Activated CD4-positive, alpha-beta T cell treated with anti-CD3 and anti-CD28 coated beads, Interleukin-2, amount 50 U/mL, for 16 hours (primary cell): ENCODE measurements around the gene TRIP13.
"Not testable (repeated sequence)": the region's sequence is repeated elsewhere in the genome, so short reads cannot be mapped to it uniquely, and the experiment has no call there.

Experiments used
- DNase-seq: peaks from one replicate; pipeline ENCODE4 v3.0.0-alpha.2; 2020

Gene TRIP13

GRCh38 chr5:893137-893506 is 438 bp downstream of the TRIP13 start:
- DNase-seq, result peak; percentile 22

GRCh38 chr5:893711-894110 is 1.0 kb downstream of the TRIP13 start:
- DNase-seq, result no peak

- DNase-seq, result no peak
Measured at GRCh38 chr5:900781-901180, 8.1 kb downstream of the TRIP13 start.

GRCh38 chr5:902129-902916 is 9.6 kb downstream of the TRIP13 start:
- DNase-seq, result no peak

- no peak for DNase-seq
Measured at GRCh38 chr5:903756-904096, 11.0 kb downstream of the TRIP13 start.

- DNase-seq, result no peak
Measured at GRCh38 chr5:905139-905642, 12.5 kb downstream of the TRIP13 start.

- no peak for DNase-seq
Measured at GRCh38 chr5:907366-907910, 14.8 kb downstream of the TRIP13 start.

GRCh38 chr5:908172-908571 is 15.5 kb downstream of the TRIP13 start:
- no peak for DNase-seq

GRCh38 chr5:909086-909485 is 16.4 kb downstream of the TRIP13 start:
- no peak for DNase-seq

- DNase-seq, result no peak
Measured at GRCh38 chr5:909994-910768, 17.5 kb downstream of the TRIP13 start.

GRCh38 chr5:910769-911160 is 18.1 kb downstream of the TRIP13 start:
- DNase-seq, result no peak

- no peak for DNase-seq
Measured at GRCh38 chr5:911601-912000, 18.9 kb downstream of the TRIP13 start.

GRCh38 chr5:912280-913091 is 19.8 kb downstream of the TRIP13 start:
- peak; percentile 77 for DNase-seq

GRCh38 chr5:914174-914573 is 21.5 kb downstream of the TRIP13 start:
- no peak for DNase-seq

GRCh38 chr5:914612-915011 is 21.9 kb downstream of the TRIP13 start:
- DNase-seq, result no peak

GRCh38 chr5:915346-915745 is 22.7 kb downstream of the TRIP13 start:
- DNase-seq, result not testable (repeated sequence)

GRCh38 chr5:915946-916345 is 23.3 kb downstream of the TRIP13 start:
- no peak for DNase-seq

GRCh38 chr5:916441-917293 is 24.0 kb downstream of the TRIP13 start:
- no peak for DNase-seq

GRCh38 chr5:918717-919116 is 26.0 kb downstream of the TRIP13 start:
- not testable (repeated sequence) for DNase-seq

GRCh38 chr5:919356-920000 is 26.8 kb downstream of the TRIP13 start:
- no peak for DNase-seq

GRCh38 chr5:920321-920720 is 27.6 kb downstream of the TRIP13 start:
- no peak for DNase-seq
